ENCODE data around the gene AK8. TPM values are rescaled to one million over a fixed set of nuclear protein-coding genes. Genes with fewer than 3 reads are reported as not detected.

AK8 gene
- total RNA-seq, 4 donors from 2014 or later = 0.27 to 1.3 TPM; not detected in 2

DNA sequence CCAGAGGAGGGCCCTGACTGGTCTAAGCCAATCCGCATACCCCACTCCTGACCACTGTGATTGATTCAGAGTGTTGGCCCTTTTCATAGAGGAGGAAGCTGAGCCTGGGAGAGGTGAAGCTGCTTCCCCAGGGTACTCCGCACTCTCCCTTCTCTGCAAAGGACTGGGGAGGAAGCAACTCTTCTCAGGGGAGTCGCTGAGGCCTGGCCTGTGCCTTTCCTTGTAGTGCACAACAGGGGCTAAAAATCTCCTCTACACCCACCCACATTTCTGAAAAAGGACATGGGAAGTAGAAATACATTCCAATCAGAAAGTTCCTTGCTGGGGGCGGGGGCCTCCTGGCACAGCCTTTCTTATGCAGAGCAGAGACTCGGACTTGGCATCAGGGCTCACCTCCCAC is 22.2 kb downstream of the AK8 start:
- H3K9me3 ChIP-seq = no peaks in the 10 kb centered on the region
- DNase-seq = no peak
- no peaks in the 10 kb centered on the region for H3K27me3 ChIP-seq
- TF ChIP-seq CTCF (IDR thresholded peaks at IDR 0.05) = no peak
- no peak for TF ChIP-seq POLR2AphosphoS5 (IDR thresholded peaks at IDR 0.05)
- no peak for TF ChIP-seq EP300 (IDR thresholded peaks at IDR 0.05; ENCODE audit: low read depth)
- TF ChIP-seq POLR2A (IDR thresholded peaks at IDR 0.05) = no peak
- H3K4me3 ChIP-seq = no peak overlapping the region
- H3K36me3 ChIP-seq = no peaks in the 10 kb centered on the region
- H3K4me1 ChIP-seq = peaks cover 0 to 19% (median 2%) of the 10 kb centered on the region in 4 donors
- in situ Hi-C loops (cut with MboI; ENCODE audit: low pct_ligation_motif_present in 1 of 4, low pct_unique_long_range_greater_than_20kb in 1 of 4, low sequenced_read_pairs in 3 of 4) = no loop called here
- 88% methylated on average over 5 of the region's 5 CpGs; no CpG with 5 or more reads in 1 of the 2 donors for WGBS, 2 donors (ENCODE audit: low coverage in 1 of 2)
- H3K27ac ChIP-seq = no peak overlapping the region
- intact Hi-C loops (cut with DNase I; ENCODE audit: low total_unique reads) = no loop called here

- in situ Hi-C loops (cut with MboI; ENCODE audit: low pct_ligation_motif_present in 1 of 4, low pct_unique_long_range_greater_than_20kb in 1 of 4, low sequenced_read_pairs in 3 of 4) = no loop called here
- 60% methylated on average over 10 of the region's 10 CpGs; no CpG with 5 or more reads in 1 of the 2 donors for WGBS, 2 donors (ENCODE audit: low coverage in 1 of 2)
- H3K36me3 ChIP-seq = no peaks in the 10 kb centered on the region
Observed at GRCh38 chr9:132854832-132855231, 23.3 kb downstream of the AK8 start.

DNA sequence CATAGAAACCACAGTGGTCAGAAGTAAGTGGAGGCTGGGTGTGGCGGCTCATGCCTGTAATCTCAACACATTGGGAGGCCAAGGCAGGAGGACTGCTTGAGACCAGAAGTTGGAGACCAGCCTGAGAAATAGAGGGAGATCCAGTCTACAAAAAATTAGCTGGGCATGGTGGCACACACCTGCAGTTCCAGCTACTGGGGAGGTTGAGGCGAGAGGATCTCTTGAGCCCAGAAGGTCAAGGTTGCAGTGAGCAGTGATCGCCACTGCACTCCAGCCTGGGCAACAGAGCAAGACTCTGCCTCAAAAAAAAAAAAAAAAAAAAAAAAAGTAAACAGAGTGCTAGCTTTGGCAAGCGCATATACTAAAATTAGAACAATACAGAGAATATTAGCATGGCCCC is 24.6 kb downstream of the AK8 start:
- in situ Hi-C loops (cut with MboI; ENCODE audit: low pct_ligation_motif_present in 1 of 4, low pct_unique_long_range_greater_than_20kb in 1 of 4, low sequenced_read_pairs in 3 of 4) = no loop called here
- Histone ChIP-seq H3K36me3 (no peaks in the 10 kb centered on the region), H3K4me3 (no peak overlapping the region), H3K27ac (no peak overlapping the region), H3K27me3 (no peaks in the 10 kb centered on the region), H3K4me1 (peaks cover 0 to 18% (median 2%) of the 10 kb centered on the region in 4 donors), H3K9me3 (no peaks in the 10 kb centered on the region)
- WGBS, 2 donors (ENCODE audit: low coverage in 1 of 2) = 93 to 94% methylated on average over 4 of the region's 4 CpGs
- no peak for DNase-seq
- intact Hi-C loops (cut with DNase I; ENCODE audit: low total_unique reads) = no loop called here
- TF ChIP-seq EP300 (IDR thresholded peaks at IDR 0.05; ENCODE audit: low read depth) = no peak
- TF ChIP-seq POLR2AphosphoS5 (IDR thresholded peaks at IDR 0.05) = no peak
- TF ChIP-seq CTCF (IDR thresholded peaks at IDR 0.05) = no peak
- no peak for TF ChIP-seq POLR2A (IDR thresholded peaks at IDR 0.05)

More at GRCh38 chr9:132854832-132855231, 23.3 kb downstream of the AK8 start:
- H3K4me3 ChIP-seq = no peak overlapping the region
- intact Hi-C loops (cut with DNase I; ENCODE audit: low total_unique reads) = no loop called here
- H3K27ac ChIP-seq = no peak overlapping the region
- peaks cover 0 to 19% (median 2%) of the 10 kb centered on the region in 4 donors for H3K4me1 ChIP-seq
- no peak for DNase-seq
- H3K9me3 ChIP-seq = no peaks in the 10 kb centered on the region
- no peak for TF ChIP-seq POLR2AphosphoS5 (IDR thresholded peaks at IDR 0.05)
- TF ChIP-seq POLR2A (IDR thresholded peaks at IDR 0.05) = no peak
- no peak for TF ChIP-seq CTCF (IDR thresholded peaks at IDR 0.05)
- TF ChIP-seq EP300 (IDR thresholded peaks at IDR 0.05; ENCODE audit: low read depth) = no peak
- no peaks in the 10 kb centered on the region for H3K27me3 ChIP-seq

- Histone ChIP-seq H3K27ac (peak overlapping the region; percentile 40 to 72 (median 64)), H3K27me3 (no peaks in the 10 kb centered on the region), H3K9me3 (no peaks in the 10 kb centered on the region), H3K4me3 (peak overlapping the region in 3 of 4 donors; percentile 4 to 36 (median 15)), H3K36me3 (no peaks in the 10 kb centered on the region), H3K4me1 (no peaks in the 10 kb centered on the region)
- in situ Hi-C loops (cut with MboI; ENCODE audit: low pct_ligation_motif_present in 1 of 4, low pct_unique_long_range_greater_than_20kb in 1 of 4, low sequenced_read_pairs in 3 of 4) (no loop called here), intact Hi-C loops (cut with DNase I; ENCODE audit: low total_unique reads) (no loop called here)
- TF ChIP-seq CTCF (IDR thresholded peaks at IDR 0.05) (no peak), EP300 (IDR thresholded peaks at IDR 0.05; ENCODE audit: low read depth) (peak; percentile 82), POLR2AphosphoS5 (IDR thresholded peaks at IDR 0.05) (peak; percentile 61 to 92 (median 75)), POLR2A (IDR thresholded peaks at IDR 0.05) (no peak)
- DNase-seq = peak; percentile 58
- 30 to 41% methylated on average over 6 to 12 of the region's 12 CpGs for WGBS, 2 donors (ENCODE audit: low coverage in 1 of 2)
Observed at GRCh38 chr9:132849185-132849706, 28.8 kb downstream of the AK8 start.

Measured in transverse colon (tissue), 4 donors.